H9 (cell line): ENCODE results near the gene USB1. TPM values are rescaled to one million over a fixed set of nuclear protein-coding genes. Genes with fewer than 3 reads are reported as not detected.

Source experiments
- DNase-seq: peaks from one replicate; pipeline ENCODE4 v3.0.0-alpha.2; 2017
- H2AFZ ChIP-seq: one replicate; pipeline ENCODE4 v1.6.1; 2013; ENCODE audit warnings: mild to moderate bottlenecking, low read length, control low read depth, moderate library complexity
- H2AK5ac ChIP-seq: 2 replicates; pipeline ENCODE4 v1.6.1; 2013; ENCODE audit warnings: low read length, control low read depth, mixed read lengths; ENCODE audit not compliant: insufficient read length
- H2BK120ac ChIP-seq: one replicate; pipeline ENCODE4 v1.6.1; 2013; ENCODE audit warnings: low read depth, mild to moderate bottlenecking, low read length, control low read depth, inconsistent platforms; ENCODE audit not compliant: poor library complexity, severe bottlenecking
- H2BK12ac ChIP-seq: 2 replicates; pipeline ENCODE4 v1.6.1; 2013; ENCODE audit warnings: low read length, control low read depth, mixed read lengths, low read depth; ENCODE audit not compliant: insufficient read length
- H2BK15ac ChIP-seq: 2 replicates; pipeline ENCODE4 v1.6.1; 2013; ENCODE audit warnings: low read depth, low read length, control low read depth
- H2BK20ac ChIP-seq: one replicate; pipeline ENCODE4 v1.6.1; 2013; ENCODE audit warnings: low read depth, mild to moderate bottlenecking, low read length, control low read depth, inconsistent platforms; ENCODE audit not compliant: poor library complexity, severe bottlenecking
- H2BK5ac ChIP-seq: 2 replicates; pipeline ENCODE4 v1.6.1; 2013; ENCODE audit warnings: low read length, control low read depth, mixed read lengths; ENCODE audit not compliant: insufficient read length
- H3K14ac ChIP-seq: 2 replicates; pipeline ENCODE4 v1.6.1; 2013; ENCODE audit warnings: low read length, control low read depth; ENCODE audit not compliant: insufficient read depth
- H3K18ac ChIP-seq: 2 replicates; pipeline ENCODE4 v1.6.1; 2013; ENCODE audit warnings: low read depth, mild to moderate bottlenecking, mixed read lengths, low read length, control low read depth; ENCODE audit not compliant: insufficient read length
- H3K23ac ChIP-seq: 2 replicates; pipeline ENCODE4 v1.6.1; 2013; ENCODE audit warnings: low read length, control low read depth, mixed read lengths, low read depth; ENCODE audit not compliant: insufficient read length
- H3K23me2 ChIP-seq: 2 replicates; pipeline ENCODE4 v1.6.1; 2013; ENCODE audit warnings: low read depth, mild to moderate bottlenecking, mixed read lengths, low read length, control low read depth; ENCODE audit not compliant: insufficient read length, poor library complexity, severe bottlenecking
- H3K27ac ChIP-seq: 2 replicates; pipeline ENCODE4 v1.5.1; 2013; ENCODE audit warnings: low read length, control low read depth, mixed read lengths, low read depth; ENCODE audit not compliant: insufficient read length
- H3K27me3 ChIP-seq: 2 replicates; pipeline ENCODE4 v1.6.1; 2013; ENCODE audit warnings: low read length, control low read depth, inconsistent platforms; ENCODE audit not compliant: insufficient read depth
- H3K4ac ChIP-seq: 2 replicates; pipeline ENCODE4 v1.6.1; 2013; ENCODE audit warnings: low read depth, mild to moderate bottlenecking, control low read depth, inconsistent platforms, low read length, moderate library complexity
- H3K4me1 ChIP-seq: 2 replicates; pipeline ENCODE4 v1.6.1; 2013; ENCODE audit warnings: low read length, control low read depth, inconsistent platforms; ENCODE audit not compliant: insufficient read depth
- H3K4me2 ChIP-seq: 2 replicates; pipeline ENCODE4 v1.6.1; 2013; ENCODE audit warnings: low read length, control low read depth, mixed read lengths; ENCODE audit not compliant: insufficient read length, insufficient read depth
- H3K56ac ChIP-seq: 2 replicates; pipeline ENCODE4 v1.6.1; 2013; ENCODE audit warnings: low read depth, mild to moderate bottlenecking, mixed read lengths, low read length, control low read depth; ENCODE audit not compliant: insufficient read length
- H3K79me1 ChIP-seq: 2 replicates; pipeline ENCODE4 v1.6.1; 2013; ENCODE audit warnings: low read depth, mild to moderate bottlenecking, moderate library complexity, low read length, control low read depth, inconsistent platforms; ENCODE audit not compliant: insufficient read depth, poor library complexity, severe bottlenecking
- H3K79me2 ChIP-seq: 2 replicates; pipeline ENCODE4 v1.6.1; 2013; ENCODE audit warnings: low read length, control low read depth, inconsistent platforms; ENCODE audit not compliant: insufficient read depth
- H3K9ac ChIP-seq: 2 replicates; pipeline ENCODE4 v1.6.1; 2013; ENCODE audit warnings: low read length, control low read depth, mixed read lengths; ENCODE audit not compliant: insufficient read length; ENCODE audit errors: extremely low read depth
- H3K9me3 ChIP-seq: one replicate; pipeline ENCODE4 v1.6.1; 2013; ENCODE audit warnings: low read depth, low read length, inconsistent platforms; ENCODE audit not compliant: control insufficient read depth
- H3T11ph ChIP-seq: one replicate; pipeline ENCODE4 v1.6.1; 2013; ENCODE audit warnings: mild to moderate bottlenecking, low read length, control low read depth, inconsistent platforms
- H4K20me1 ChIP-seq: one replicate; pipeline ENCODE4 v1.6.1; 2013; ENCODE audit not compliant: control insufficient read depth, insufficient read length, insufficient read depth
- H4K5ac ChIP-seq: 2 replicates; pipeline ENCODE4 v1.6.1; 2013; ENCODE audit warnings: low read depth, mild to moderate bottlenecking, mixed read lengths, low read length, control low read depth; ENCODE audit not compliant: insufficient read length
- H4K8ac ChIP-seq: replicated peaks from 2 replicates; pipeline ENCODE4 v1.6.1; 2013; ENCODE audit warnings: low read length, control low read depth, mixed read lengths, low read depth; ENCODE audit not compliant: insufficient read length
- H4K91ac ChIP-seq: 2 replicates; pipeline ENCODE4 v1.6.1; 2013; ENCODE audit warnings: low read depth, mild to moderate bottlenecking, moderate library complexity, mixed read lengths, low read length, control low read depth; ENCODE audit not compliant: insufficient read length
- H3K27ac Mint-ChIP-seq, 3 experiments: 2 replicates in 2 of 3; 3 replicates in 1 of 3; pipeline ENCODE4 v1.8.0; 2020 to 2021; ENCODE audit warnings: mixed read lengths in 3 of 3, mild to moderate bottlenecking in 1 of 3, moderate library complexity in 1 of 3
- H3K27me3 Mint-ChIP-seq: 2 replicates; pipeline ENCODE4 v1.8.0; 2021; ENCODE audit warnings: low read depth, mild to moderate bottlenecking, moderate library complexity, mixed read lengths
- H3K36me3 Mint-ChIP-seq, 3 experiments: 2 replicates in 2 of 3; 3 replicates in 1 of 3; pipeline ENCODE4 v1.8.0; 2020 to 2021; ENCODE audit warnings: low read depth in 3 of 3, mixed read lengths in 3 of 3; ENCODE audit not compliant: insufficient read depth in 1 of 3
- H3K4me1 Mint-ChIP-seq, 2 experiments: 2 replicates each; pipeline ENCODE4 v1.8.0; 2020; ENCODE audit warnings: mixed read lengths in 2 of 2
- H3K4me3 Mint-ChIP-seq, 2 experiments: 2 replicates in 1 of 2; 3 replicates in 1 of 2; pipeline ENCODE4 v1.8.0; 2020 to 2021; ENCODE audit warnings: mild to moderate bottlenecking in 2 of 2, mixed read lengths in 2 of 2, moderate library complexity in 1 of 2
- H3K9me3 Mint-ChIP-seq, 2 experiments: 2 replicates in 1 of 2; 3 replicates in 1 of 2; pipeline ENCODE4 v1.8.0; 2020; ENCODE audit warnings: mild to moderate bottlenecking in 2 of 2, mixed read lengths in 2 of 2, moderate library complexity in 1 of 2
- CTCF ChIP-seq: fragments of 200-600 bp; sonication (generic); conservative IDR thresholded peaks from 3 replicates; pipeline ENCODE4 v1.8.0; 2021; ENCODE audit warnings: antibody characterized with exemption, mild to moderate bottlenecking
- WGBS: extraction: QIAGEN DNeasy Blood & Tissue Kit; methylation state at CpG from one replicate; pipeline ENCODE4 v1.1.7; 2013; ENCODE audit warnings: missing lambda C conversion rate, low lambda C conversion rate, mixed read lengths; ENCODE audit not compliant: insufficient read length; ENCODE audit errors: extremely low coverage; 5-methylcytosine and 5-hydroxymethylcytosine counted together
- total RNA-seq: library from RNA; stranded (reverse); gene quantifications from 2 replicates; pipeline ENCODE4 v1.2.1, GENCODE V29; 2021

The USB1 gene
- total RNA-seq, 1 experiment from 2014 or later: 65.0 TPM

- Histone ChIP-seq H2AFZ (no peak overlapping the region), H2BK120ac (no peak overlapping the region), H3K14ac (peak overlapping the region; percentile 48), H2BK20ac (no peak overlapping the region), H3K27ac (no peak overlapping the region), H3K23me2 (peaks cover 8% of the 10 kb centered on the region), H2BK12ac (no peak overlapping the region), H3K4ac (no peak overlapping the region), H3K4me2 (peak overlapping the region; percentile 68), H4K8ac (no peak overlapping the region), H3K27me3 (no peaks in the 10 kb centered on the region), H3K79me2 (no peaks in the 10 kb centered on the region; the same call in 1 of the 2 replicates), H3K56ac (no peak overlapping the region), H3K9me3 (no peaks in the 10 kb centered on the region), H2AK5ac (no peak overlapping the region), H4K91ac (no peak overlapping the region), H3K79me1 (no peaks in the 10 kb centered on the region), H3T11ph (no peak overlapping the region), H3K23ac (no peak overlapping the region), H3K4me1 (peaks cover 2% of the 10 kb centered on the region; the same call in 1 of the 2 replicates), H4K5ac (no peak overlapping the region), H2BK15ac (no peak overlapping the region), H2BK5ac (no peak overlapping the region), H3K9ac (peak overlapping the region; percentile 25), H4K20me1 (no peaks in the 10 kb centered on the region), H3K18ac (no peak overlapping the region)
- no peak for DNase-seq
- H3K27me3 Mint-ChIP-seq: no peaks in the 10 kb centered on the region; the same call in 1 of the 2 replicates
- no peaks in the 10 kb centered on the region; a peak in 1 of 5 replicates for H3K9me3 Mint-ChIP-seq
- WGBS: no CpG with 5 or more reads among the region's 6 CpGs
- 0 out of 3 replicates have a peak, but pooled peaks have one; percentile 12 for TF ChIP-seq CTCF
- H3K4me1 Mint-ChIP-seq: peaks cover 16 to 17% of the 10 kb centered on the region in 2 experiments
- H3K4me3 Mint-ChIP-seq: peak overlapping the region; percentile 65 to 77
- peaks cover 4 to 35% (median 27%) of the 10 kb centered on the region in 3 experiments; a peak in 6 of 7 replicates for H3K36me3 Mint-ChIP-seq
- H3K27ac Mint-ChIP-seq: no peak overlapping the region
Observed at GRCh38 chr16:57999366-57999970, 1.7 kb upstream of the USB1 start.
